IMR-90 (cell line): ENCODE data around the gene RGS12. TPM values are rescaled to one million over a fixed set of nuclear protein-coding genes. Genes with fewer than 3 reads are reported as not detected.

Experiments used
- ATAC-seq: fragments of 200-7000 bp; cut with Tn5 transposase; 2 replicates; pipeline ENCODE4 v1.9.1; 2020; ENCODE audit warnings: low read depth, mild to moderate bottlenecking, moderate library complexity
- BruUV-seq: library from RNA; stranded (reverse); fragments of 400-500 nt; replicated peaks from 2 replicates; lab custom pipeline; 2021; lab: Mats Ljungman, UMichigan
- CTCF ChIA-PET: fragments of 300-600 bp; formaldehyde crosslinking; extraction: SDS; loops from one replicate; lab custom pipeline; 2021; ENCODE audit warnings: antibody characterized with exemption; lab: Yijun Ruan, JAX
- POLR2A ChIA-PET: fragments of 300-600 bp; sonication (Branson Sonifier 250); formaldehyde crosslinking; loops from one replicate; lab custom pipeline; 2022; ENCODE audit warnings: antibody characterized with exemption; ENCODE audit not compliant: unreplicated experiment; lab: Charles Lee
- DNase-seq: peaks from one replicate; pipeline ENCODE4 v3.0.0; 2013
- H2AFZ ChIP-seq: replicated peaks from 2 replicates; pipeline ENCODE3; 2013; ENCODE audit warnings: low read length, mild to moderate bottlenecking; ENCODE audit not compliant: poor library complexity
- H2AK5ac ChIP-seq: 2 replicates; pipeline ENCODE4 v1.6.1; 2013; ENCODE audit warnings: low read depth, low read length, inconsistent platforms
- H2AK9ac ChIP-seq: replicated peaks from 2 replicates; pipeline ENCODE3; 2013; ENCODE audit warnings: mild to moderate bottlenecking, low read depth, low read length, moderate library complexity; ENCODE audit not compliant: poor library complexity
- H2BK120ac ChIP-seq: 2 replicates; pipeline ENCODE4 v1.6.1; 2013; ENCODE audit warnings: low read depth, low read length, inconsistent platforms
- H2BK15ac ChIP-seq: 3 replicates; pipeline ENCODE4 v1.6.1; 2013; ENCODE audit warnings: low read depth, low read length, inconsistent platforms
- H2BK20ac ChIP-seq: 2 replicates; pipeline ENCODE4 v1.6.1; 2013; ENCODE audit warnings: low read depth, mild to moderate bottlenecking, inconsistent platforms, low read length, moderate library complexity
- H2BK5ac ChIP-seq: 2 replicates; pipeline ENCODE4 v1.6.1; 2013; ENCODE audit warnings: mild to moderate bottlenecking, low read depth, low read length, inconsistent platforms; ENCODE audit not compliant: poor library complexity, severe bottlenecking
- H3K14ac ChIP-seq: replicated peaks from 2 replicates; pipeline ENCODE4 v1.6.1; 2013; ENCODE audit warnings: low read depth, low read length, inconsistent platforms
- H3K18ac ChIP-seq: 2 replicates; pipeline ENCODE4 v1.6.1; 2013; ENCODE audit warnings: low read depth, low read length, control low read depth
- H3K23ac ChIP-seq: 2 replicates; pipeline ENCODE4 v1.6.1; 2013; ENCODE audit warnings: low read depth, low read length, inconsistent platforms
- H3K27ac ChIP-seq: 2 replicates; pipeline ENCODE4 v1.5.1; 2013; ENCODE audit warnings: mild to moderate bottlenecking, control low read depth, low read length; ENCODE audit not compliant: insufficient read depth
- H3K27me3 ChIP-seq: 2 replicates; pipeline ENCODE4 v1.6.1; 2013; ENCODE audit warnings: low read length; ENCODE audit not compliant: control insufficient read depth, insufficient read depth
- H3K36me3 ChIP-seq: 2 replicates; pipeline ENCODE4 v1.6.1; 2013; ENCODE audit warnings: low read length, mixed read lengths; ENCODE audit not compliant: control insufficient read depth, insufficient read depth
- H3K4ac ChIP-seq: 2 replicates; pipeline ENCODE4 v1.6.1; 2013; ENCODE audit warnings: low read depth, low read length, inconsistent platforms
- H3K4me1 ChIP-seq: 2 replicates; pipeline ENCODE4 v1.6.1; 2013; ENCODE audit warnings: low read length, mixed read lengths; ENCODE audit not compliant: control insufficient read depth, insufficient read depth
- H3K4me2 ChIP-seq: 2 replicates; pipeline ENCODE4 v1.6.1; 2013; ENCODE audit warnings: low read depth, mild to moderate bottlenecking, control low read depth, low read length, moderate library complexity
- H3K4me3 ChIP-seq: 2 replicates; pipeline ENCODE4 v1.5.1; 2013; ENCODE audit warnings: low read depth, mild to moderate bottlenecking, control low read depth, low read length, moderate library complexity; ENCODE audit not compliant: insufficient read depth
- H3K56ac ChIP-seq: 2 replicates; pipeline ENCODE4 v1.6.1; 2013; ENCODE audit warnings: low read length, inconsistent platforms; ENCODE audit not compliant: insufficient read depth; ENCODE audit errors: extremely low read depth
- H3K79me1 ChIP-seq, 2 experiments: 2 replicates each; pipeline ENCODE4 v1.6.1; 2013; ENCODE audit warnings: low read length in 2 of 2, inconsistent platforms in 1 of 2, low read depth in 1 of 2
- H3K9ac ChIP-seq: 2 replicates; pipeline ENCODE4 v1.6.1; 2013; ENCODE audit warnings: low read depth, low read length, control low read depth
- H3K9me1 ChIP-seq: 2 replicates; pipeline ENCODE4 v1.6.1; 2013; ENCODE audit warnings: low read length, inconsistent platforms; ENCODE audit not compliant: insufficient read depth
- H3K9me3 ChIP-seq: 2 replicates; pipeline ENCODE4 v1.6.1; 2013; ENCODE audit warnings: low read length; ENCODE audit not compliant: control insufficient read depth, insufficient read depth
- H4K20me1 ChIP-seq: 2 replicates; pipeline ENCODE4 v1.6.1; 2013; ENCODE audit warnings: low read length, inconsistent platforms; ENCODE audit not compliant: insufficient read depth
- H4K5ac ChIP-seq: 2 replicates; pipeline ENCODE4 v1.6.1; 2013; ENCODE audit warnings: mild to moderate bottlenecking, low read depth, low read length, control low read depth
- H4K8ac ChIP-seq, 2 experiments: 2 replicates each; pipeline ENCODE4 v1.6.1; 2013; ENCODE audit warnings: low read depth in 2 of 2, low read length in 2 of 2, control low read depth in 1 of 2, inconsistent platforms in 1 of 2
- H4K91ac ChIP-seq: 2 replicates; pipeline ENCODE4 v1.6.1; 2013; ENCODE audit warnings: low read depth, low read length, inconsistent platforms; ENCODE audit not compliant: insufficient read depth
- BHLHE40 ChIP-seq: fragments of 150-350 bp; IDR thresholded peaks from 2 replicates; pipeline ENCODE4 v1.6.1; 2016; ENCODE audit warnings: mild to moderate bottlenecking, low read depth, low read length
- CEBPB ChIP-seq: IDR thresholded peaks from 2 replicates; pipeline ENCODE4 v1.6.1; 2012; ENCODE audit warnings: low read depth, low read length, improper control_type of control experiment
- CHD1 ChIP-seq: IDR thresholded peaks from 2 replicates; pipeline ENCODE4 v1.6.1; 2012; ENCODE audit warnings: low read depth, low read length, improper control_type of control experiment
- FOS ChIP-seq: fragments of 150-350 bp; IDR thresholded peaks from 2 replicates; pipeline ENCODE4 v1.6.1; 2016; ENCODE audit warnings: low read depth, low read length
- MAFK ChIP-seq: IDR thresholded peaks from 2 replicates; pipeline ENCODE4 v1.6.1; 2012; ENCODE audit warnings: low read depth, low read length, improper control_type of control experiment
- MAZ ChIP-seq: IDR thresholded peaks from 2 replicates; pipeline ENCODE4 v1.6.1; 2012; ENCODE audit warnings: low read depth, mild to moderate bottlenecking, low read length, improper control_type of control experiment, moderate library complexity, borderline replicate concordance
- MXI1 ChIP-seq: IDR thresholded peaks from 2 replicates; pipeline ENCODE4 v1.6.1; 2012; ENCODE audit warnings: low read depth, mild to moderate bottlenecking, low read length, moderate library complexity, borderline replicate concordance
- NFE2L2 ChIP-seq: fragments of 150-350 bp; IDR thresholded peaks from 2 replicates; pipeline ENCODE4 v1.6.1; 2016; ENCODE audit warnings: low read depth, mild to moderate bottlenecking, low read length
- POLR2A ChIP-seq: IDR thresholded peaks from 2 replicates; pipeline ENCODE4 v1.6.1; 2012; ENCODE audit warnings: mild to moderate bottlenecking, low read depth, low read length
- RAD21 ChIP-seq: IDR thresholded peaks from 2 replicates; pipeline ENCODE4 v1.6.1; 2012; ENCODE audit warnings: low read length, improper control_type of control experiment
- RCOR1 ChIP-seq: IDR thresholded peaks from 2 replicates; pipeline ENCODE4 v1.6.1; 2012; ENCODE audit warnings: mild to moderate bottlenecking, low read length, improper control_type of control experiment; ENCODE audit not compliant: insufficient replicate concordance
- WGBS, 2 experiments: methylation state at CpG; one replicate each; pipeline versions ENCODE4 v1.1.5 to v1.1.7; 2013; ENCODE audit warnings: missing lambda C conversion rate in 2 of 2; ENCODE audit not compliant: insufficient read length in 1 of 2; ENCODE audit errors: extremely low coverage in 2 of 2; 5-methylcytosine and 5-hydroxymethylcytosine counted together
- dilution Hi-C: fragments of 300-500 bp; cut with HindIII; formaldehyde crosslinking; loops from one replicate; pipeline ENCODE4 v1.14.3; 2018; ENCODE audit warnings: low sequenced_read_pairs; ENCODE audit not compliant: unreplicated experiment
- in situ Hi-C: fragments of 300-500 bp; cut with MboI; formaldehyde crosslinking; loops from 3 replicates; pipeline ENCODE4 v1.14.3; 2019; ENCODE audit warnings: low sequenced_read_pairs, inconsistent platforms, mixed read lengths
- intact Hi-C: fragments of 100-400 bp; cut with micrococcal nuclease; formaldehyde crosslinking; loops from 2 replicates; pipeline ENCODE4 v1.10.0; 2022
- polyA plus RNA-seq, 3 experiments: library from polyadenylated mRNA; depleted of rRNA; stranded (reverse); fragments of >200 nt; gene quantifications; 2 replicates each; pipeline ENCODE4 v1.2.3, GENCODE V29; 2012; ENCODE audit warnings: low replicate concordance in 1 of 3
- total RNA-seq: library from RNA; depleted of rRNA; stranded (reverse); fragments of >200 nt; gene quantifications from 2 replicates; pipeline ENCODE4 v1.2.3, GENCODE V29; 2012
- TF ChIP-seq, protein P1 (sequence below): fragments of 150-350 bp; IDR thresholded peaks from 2 replicates; pipeline ENCODE4 v1.6.1; 2016; ENCODE audit warnings: low read depth, mild to moderate bottlenecking, low read length, moderate library complexity, borderline replicate concordance
- TF ChIP-seq, protein P2 (sequence below): fragments of 150-350 bp; IDR thresholded peaks from 2 replicates; pipeline ENCODE4 v1.6.1; 2017; ENCODE audit warnings: mild to moderate bottlenecking, antibody characterized with exemption, low read length, low read depth

Gene RGS12
- total and polyA plus RNA-seq, 2 of the 4 experiments (the other 2 are of a cell fraction), result 11.8 to 12.0 TPM

DNA sequence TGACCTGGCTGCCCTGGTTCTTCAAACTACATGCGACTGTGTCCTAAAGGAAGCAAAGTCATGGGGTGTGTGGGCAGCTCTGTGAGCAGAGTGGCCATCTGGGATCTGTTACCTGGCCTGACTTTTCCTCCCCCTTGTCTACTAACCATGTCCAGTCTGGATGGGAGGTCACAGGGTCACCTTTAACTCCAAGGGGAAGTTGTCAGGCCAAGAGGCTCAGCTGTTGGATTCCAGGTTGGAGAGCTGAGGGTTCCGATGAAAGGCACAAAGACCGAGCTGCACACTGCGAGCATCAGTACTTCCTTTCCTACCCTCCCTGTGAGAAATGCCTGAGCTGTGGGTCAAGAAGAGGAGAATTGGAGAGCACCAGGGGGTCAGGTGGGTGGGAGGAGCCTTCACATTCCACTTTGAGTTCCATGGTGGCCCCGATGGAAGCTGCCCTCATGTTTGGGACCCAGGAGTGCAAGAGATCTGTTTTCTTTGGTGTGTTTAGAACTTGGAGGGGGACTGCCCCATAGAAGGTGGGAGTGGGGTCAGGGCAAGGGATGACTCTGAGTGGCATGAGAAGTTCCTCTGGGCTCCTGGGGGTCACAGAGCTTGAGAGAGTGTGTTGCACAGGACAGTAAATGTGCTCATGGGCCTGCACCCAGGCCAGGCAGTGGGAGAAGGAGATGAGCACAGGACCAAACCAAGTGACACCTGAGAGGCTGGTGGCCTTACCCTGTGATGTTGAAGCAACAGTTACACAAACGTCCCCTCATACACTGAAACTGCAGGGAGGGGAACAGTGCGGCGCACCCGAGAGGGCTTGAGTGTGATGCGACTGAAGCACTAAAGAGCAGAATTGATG lies 36.2 kb downstream of the RGS12 start (continued):
- TF ChIP-seq, protein P1, sequence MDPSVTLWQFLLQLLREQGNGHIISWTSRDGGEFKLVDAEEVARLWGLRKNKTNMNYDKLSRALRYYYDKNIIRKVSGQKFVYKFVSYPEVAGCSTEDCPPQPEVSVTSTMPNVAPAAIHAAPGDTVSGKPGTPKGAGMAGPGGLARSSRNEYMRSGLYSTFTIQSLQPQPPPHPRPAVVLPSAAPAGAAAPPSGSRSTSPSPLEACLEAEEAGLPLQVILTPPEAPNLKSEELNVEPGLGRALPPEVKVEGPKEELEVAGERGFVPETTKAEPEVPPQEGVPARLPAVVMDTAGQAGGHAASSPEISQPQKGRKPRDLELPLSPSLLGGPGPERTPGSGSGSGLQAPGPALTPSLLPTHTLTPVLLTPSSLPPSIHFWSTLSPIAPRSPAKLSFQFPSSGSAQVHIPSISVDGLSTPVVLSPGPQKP, result no peak
- TF ChIP-seq MAFK, result no peak
- TF ChIP-seq RAD21, result no peak

DNA sequence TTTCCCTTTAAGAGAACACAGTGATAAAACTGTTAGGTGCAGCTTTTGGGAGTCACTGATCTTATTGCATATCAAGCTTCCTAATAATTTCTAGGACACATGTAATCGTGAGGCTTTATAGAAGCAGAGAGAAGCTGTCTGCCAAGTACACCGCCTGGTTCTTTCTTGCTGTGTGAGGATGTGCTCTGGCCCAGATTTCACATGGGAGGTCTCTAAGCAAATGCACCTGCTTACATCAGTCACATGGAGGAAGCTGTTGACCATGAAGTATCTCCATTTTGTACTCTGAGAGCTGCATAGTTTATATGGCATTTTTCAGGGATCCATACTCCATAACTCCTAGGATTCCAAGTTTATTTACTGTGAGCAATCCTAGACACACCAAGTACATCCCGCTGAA lies 37.1 kb downstream of the RGS12 start:
- no peak overlapping the region for H2BK120ac ChIP-seq
- H3K4ac ChIP-seq, result no peak overlapping the region
- no peak overlapping the region for H2AK5ac ChIP-seq
- in situ Hi-C loops, result no loop called here
- no peak overlapping the region for H3K56ac ChIP-seq
- POLR2A ChIA-PET, result interaction anchor here (0.5 kb wide), 1 partner anchor 334 kb away, joined by 3 read pairs; no protein-coding TSS in a partner anchor
- BruUV-seq, result no TSS peak
- no peaks in the 10 kb centered on the region for H3K27me3 ChIP-seq
- no peak overlapping the region for H3K27ac ChIP-seq
- H3K9me1 ChIP-seq, result peaks cover 4% of the 10 kb centered on the region; the same call in 1 of the 2 replicates
- CTCF ChIA-PET, result interaction anchor here (1.6 kb wide), 1 partner anchor 17 kb away, joined by 5 read pairs; no protein-coding TSS in a partner anchor
- dilution Hi-C loops, result no loop called here
- no peak overlapping the region for H2BK5ac ChIP-seq
- no CpG with 5 or more reads among the region's 3 CpGs for WGBS, 2 experiments
- H2AK9ac ChIP-seq, result no peak overlapping the region
- no peak overlapping the region for H3K4me2 ChIP-seq
- no peak overlapping the region for H2AFZ ChIP-seq
- no peaks in the 10 kb centered on the region for H3K36me3 ChIP-seq
- H2BK20ac ChIP-seq, result no peak overlapping the region
- no peak overlapping the region for H4K8ac ChIP-seq
- H3K4me3 ChIP-seq, result no peak overlapping the region
- H3K9ac ChIP-seq, result no peak overlapping the region
- no peak overlapping the region for H2BK15ac ChIP-seq
- 0 out of 2 replicates have a peak overlapping the region, but pooled peaks have one; percentile 24 for H3K23ac ChIP-seq
- intact Hi-C loops, result no loop called here
- ATAC-seq (no peak; the same call in 1 of the 2 replicates), DNase-seq (no peak)
- H4K20me1 ChIP-seq, result peaks cover 19% of the 10 kb centered on the region
- H3K18ac ChIP-seq, result no peak overlapping the region
- H3K4me1 ChIP-seq, result peaks cover 3% of the 10 kb centered on the region; the same call in 1 of the 2 replicates
- no peaks in the 10 kb centered on the region for H3K9me3 ChIP-seq
- H3K79me1 ChIP-seq, result peaks cover 18 to 59% of the 10 kb centered on the region in 2 experiments
- H3K14ac ChIP-seq, result no peak overlapping the region
- no peak overlapping the region for H4K91ac ChIP-seq
- no peak overlapping the region for H4K5ac ChIP-seq
- TF ChIP-seq, protein P2, sequence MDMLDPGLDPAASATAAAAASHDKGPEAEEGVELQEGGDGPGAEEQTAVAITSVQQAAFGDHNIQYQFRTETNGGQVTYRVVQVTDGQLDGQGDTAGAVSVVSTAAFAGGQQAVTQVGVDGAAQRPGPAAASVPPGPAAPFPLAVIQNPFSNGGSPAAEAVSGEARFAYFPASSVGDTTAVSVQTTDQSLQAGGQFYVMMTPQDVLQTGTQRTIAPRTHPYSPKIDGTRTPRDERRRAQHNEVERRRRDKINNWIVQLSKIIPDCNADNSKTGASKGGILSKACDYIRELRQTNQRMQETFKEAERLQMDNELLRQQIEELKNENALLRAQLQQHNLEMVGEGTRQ, result no peak
- TF ChIP-seq MAFK (no peak), CHD1 (no peak), RCOR1 (no peak), FOS (no peak), MAZ (no peak), POLR2A (no peak), BHLHE40 (no peak), NFE2L2 (no peak), MXI1 (no peak), CEBPB (no peak)
- TF ChIP-seq, protein P1, result no peak
